Inflammatory macrophage treated with lipopolysaccharide for 1 hour (primary cell): Measurements from ENCODE around the gene POLA2.
"Not testable (repeated sequence)": the region's sequence is repeated elsewhere in the genome, so short reads cannot be mapped to it uniquely, and the experiment has no call there.

ENCODE experiments used
- DNase-seq, 2 donors: peaks; one replicate each; pipeline ENCODE4 v3.0.0-alpha.2; 2020 to 2022

Gene POLA2, protein sequence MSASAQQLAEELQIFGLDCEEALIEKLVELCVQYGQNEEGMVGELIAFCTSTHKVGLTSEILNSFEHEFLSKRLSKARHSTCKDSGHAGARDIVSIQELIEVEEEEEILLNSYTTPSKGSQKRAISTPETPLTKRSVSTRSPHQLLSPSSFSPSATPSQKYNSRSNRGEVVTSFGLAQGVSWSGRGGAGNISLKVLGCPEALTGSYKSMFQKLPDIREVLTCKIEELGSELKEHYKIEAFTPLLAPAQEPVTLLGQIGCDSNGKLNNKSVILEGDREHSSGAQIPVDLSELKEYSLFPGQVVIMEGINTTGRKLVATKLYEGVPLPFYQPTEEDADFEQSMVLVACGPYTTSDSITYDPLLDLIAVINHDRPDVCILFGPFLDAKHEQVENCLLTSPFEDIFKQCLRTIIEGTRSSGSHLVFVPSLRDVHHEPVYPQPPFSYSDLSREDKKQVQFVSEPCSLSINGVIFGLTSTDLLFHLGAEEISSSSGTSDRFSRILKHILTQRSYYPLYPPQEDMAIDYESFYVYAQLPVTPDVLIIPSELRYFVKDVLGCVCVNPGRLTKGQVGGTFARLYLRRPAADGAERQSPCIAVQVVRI

DNA sequence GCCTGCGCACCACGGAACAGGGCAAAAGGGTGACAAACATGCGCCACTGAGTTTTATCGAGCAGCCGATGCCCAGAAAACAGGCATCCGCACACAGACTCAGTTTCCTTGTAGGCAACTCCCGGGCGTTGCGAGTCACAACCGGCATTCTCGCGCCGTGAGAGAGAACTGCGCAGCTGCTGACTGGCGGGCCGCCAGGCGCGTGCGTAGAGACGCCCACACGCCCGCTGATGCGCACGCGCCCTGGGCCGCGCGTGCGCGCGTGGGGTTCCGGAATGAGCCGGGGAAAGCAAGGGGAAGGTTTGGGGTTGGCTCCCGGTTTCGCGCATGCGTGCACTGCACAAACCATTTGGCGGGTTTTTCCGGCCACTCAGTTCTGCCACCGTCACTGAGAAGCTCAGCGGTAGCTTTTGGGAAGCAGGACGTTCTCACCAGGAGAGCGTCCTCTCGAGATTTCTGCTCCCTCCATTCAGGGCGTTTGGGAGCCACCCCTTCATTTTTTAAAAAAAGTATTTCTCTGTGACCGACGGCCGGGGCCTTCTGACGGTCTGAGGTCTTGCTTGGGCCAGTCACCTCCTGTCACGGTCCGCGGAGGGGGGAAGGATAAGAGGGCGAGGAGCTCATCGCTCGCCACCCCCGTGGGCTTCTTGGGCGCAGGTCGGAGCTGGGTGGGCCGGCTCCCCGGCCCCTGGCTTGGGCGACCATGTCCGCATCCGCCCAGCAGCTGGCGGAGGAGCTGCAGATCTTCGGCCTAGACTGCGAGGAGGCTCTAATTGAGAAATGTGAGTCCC lies at the start of gene POLA2:
Gene POLA2, plus strand, starts transcription at position 372 of the 790 bp plus-strand sequence. Its CDS starts 331 bp downstream, at position 703.
- DNase-seq, result peak; percentile 95 to 99

DNA sequence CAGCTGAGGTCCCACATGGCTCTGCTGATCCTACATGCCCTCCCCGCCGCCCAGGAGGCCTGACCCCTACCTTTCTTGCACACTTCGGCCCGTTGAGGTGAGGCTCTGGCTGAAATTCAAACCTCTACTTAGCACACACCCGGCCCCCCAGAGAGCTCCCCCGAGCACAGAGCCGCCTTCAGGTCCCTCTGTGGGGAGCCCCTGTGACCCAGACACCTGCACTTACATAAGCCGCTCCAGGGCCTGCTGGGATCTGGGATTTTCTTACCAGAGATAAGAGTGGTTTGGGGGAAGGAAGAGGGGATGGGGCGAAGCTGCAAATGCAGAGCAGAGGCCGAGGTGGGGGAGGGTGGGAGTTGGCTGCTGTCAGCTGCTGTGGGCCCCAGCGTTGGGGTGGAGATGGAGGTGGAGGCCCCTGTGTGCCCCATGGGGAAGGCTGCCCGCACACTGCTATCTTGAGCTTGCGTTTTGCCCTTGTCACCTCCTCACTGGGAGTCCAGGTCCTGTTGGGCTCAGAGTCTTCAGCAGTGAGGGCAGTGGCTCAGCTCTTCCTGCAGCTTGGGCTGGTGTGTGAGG lies 49.4 kb upstream of the POLA2 start:
- no peak for DNase-seq

DNA sequence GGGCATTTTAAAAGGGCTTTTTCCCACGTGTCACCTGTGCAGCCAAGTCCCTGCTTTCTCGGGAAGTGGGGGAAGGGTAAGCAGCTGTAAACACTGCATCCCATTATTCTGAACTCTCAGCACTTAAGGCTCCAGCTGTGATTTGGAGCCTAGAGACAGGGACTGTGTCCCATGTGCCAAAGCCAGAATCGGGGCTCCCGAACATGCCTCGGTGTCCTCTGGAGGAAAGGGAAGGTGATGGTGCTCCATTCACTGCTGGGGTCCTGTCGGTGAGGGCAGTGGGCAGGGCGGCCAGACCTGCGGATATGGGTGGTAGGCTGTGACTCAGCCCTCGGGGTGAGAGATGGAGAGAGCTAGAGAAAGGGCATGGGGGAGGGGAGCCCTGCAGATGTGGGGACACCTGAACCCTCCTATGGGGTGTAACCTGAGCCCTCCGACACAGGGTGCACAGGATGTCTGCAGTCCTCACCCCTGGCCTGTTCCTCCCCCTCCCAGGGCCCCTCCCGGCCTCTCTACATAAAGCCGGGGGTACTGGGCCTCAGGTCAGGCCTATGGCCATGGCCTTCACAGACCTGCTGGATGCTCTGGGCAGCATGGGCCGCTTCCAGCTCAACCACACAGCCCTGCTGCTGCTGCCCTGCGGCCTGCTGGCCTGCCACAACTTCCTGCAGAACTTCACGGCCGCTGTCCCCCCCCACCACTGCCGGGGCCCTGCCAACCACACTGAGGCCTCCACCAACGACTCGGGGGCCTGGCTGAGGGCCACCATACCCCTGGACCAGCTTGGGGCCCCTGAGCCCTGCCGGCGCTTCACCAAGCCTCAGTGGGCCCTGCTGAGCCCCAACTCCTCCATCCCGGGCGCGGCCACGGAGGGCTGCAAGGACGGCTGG lies 48.2 kb upstream of the POLA2 start:
- no peak for DNase-seq

GRCh38 chr11:65214212-65214845 lies 47.4 kb upstream of the POLA2 start:
- DNase-seq, result no peak

- peak; percentile 15 to 18 for DNase-seq
These were observed 46.2 kb upstream of the POLA2 start for GRCh38 chr11:65215441-65216076.

DNA sequence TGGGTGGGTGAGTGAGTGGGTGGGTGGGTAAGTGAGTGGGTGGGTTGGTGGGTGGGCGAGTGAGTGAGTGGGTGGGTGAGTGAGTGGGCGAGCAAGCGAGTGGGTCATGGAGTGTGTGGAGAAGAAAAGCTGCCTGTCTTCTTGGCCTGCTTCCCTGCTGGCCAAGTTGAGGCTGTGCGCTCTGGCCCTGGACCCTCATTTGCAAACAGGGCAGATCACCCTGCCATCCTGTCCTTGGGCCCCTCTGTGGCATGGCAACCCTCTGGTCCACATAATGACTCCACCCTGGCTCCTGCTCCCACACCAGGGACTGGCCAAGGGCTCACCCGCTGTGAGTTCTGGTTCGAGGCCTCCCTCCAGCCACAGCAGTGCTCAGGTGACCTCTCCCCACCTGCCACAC lies 44.9 kb upstream of the POLA2 start:
- DNase-seq, result no peak

- no peak for DNase-seq
These were observed 44.0 kb upstream of the POLA2 start for GRCh38 chr11:65217441-65218423.

DNA sequence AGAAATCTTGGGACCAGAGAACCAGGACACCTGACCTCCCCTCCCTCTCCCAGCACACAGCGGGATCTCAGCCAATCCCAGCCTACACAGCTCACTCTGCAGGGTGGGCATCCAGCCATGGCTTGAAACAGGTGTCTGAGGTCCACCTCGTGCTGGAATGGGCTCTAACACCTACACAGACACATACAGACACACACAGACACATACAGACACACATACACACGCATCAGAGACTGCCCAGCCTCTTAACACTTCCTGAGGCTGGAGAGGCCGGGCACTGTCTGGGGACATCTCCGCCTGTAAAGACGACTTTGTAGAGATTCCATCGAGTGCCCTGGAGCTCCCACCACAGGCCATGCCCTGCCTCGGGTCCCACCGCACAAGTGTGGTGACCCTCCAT lies 43.3 kb upstream of the POLA2 start:
- no peak for DNase-seq

GRCh38 chr11:65219930-65220213 lies 41.9 kb upstream of the POLA2 start:
- peak; percentile 37 to 49 for DNase-seq

GRCh38 chr11:65221026-65221425 lies 40.7 kb upstream of the POLA2 start:
- no peak for DNase-seq

DNA sequence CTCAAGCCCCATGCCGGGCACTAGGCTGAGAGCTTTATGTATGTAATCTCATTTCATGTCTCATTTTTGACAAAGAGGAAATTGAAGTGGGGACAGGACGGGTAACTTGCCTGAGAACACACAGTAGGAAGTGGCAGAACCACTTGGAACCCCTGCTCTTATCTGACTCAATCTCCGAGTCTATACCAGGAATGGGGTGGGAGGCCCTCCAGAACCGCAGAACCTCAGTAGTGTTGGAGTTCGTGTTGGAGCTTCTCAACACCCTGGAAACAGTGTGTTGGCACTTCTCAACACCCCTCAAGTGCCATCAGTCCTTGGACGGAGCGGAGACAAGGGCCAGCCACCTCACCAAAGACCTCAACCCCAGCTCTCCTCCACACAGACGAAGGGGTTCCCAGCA lies 38.8 kb upstream of the POLA2 start:
- DNase-seq, result peak; percentile 46 to 53

- DNase-seq, result peak; percentile 66 to 70
These were observed 36.9 kb upstream of the POLA2 start for GRCh38 chr11:65224930-65225278.

DNA sequence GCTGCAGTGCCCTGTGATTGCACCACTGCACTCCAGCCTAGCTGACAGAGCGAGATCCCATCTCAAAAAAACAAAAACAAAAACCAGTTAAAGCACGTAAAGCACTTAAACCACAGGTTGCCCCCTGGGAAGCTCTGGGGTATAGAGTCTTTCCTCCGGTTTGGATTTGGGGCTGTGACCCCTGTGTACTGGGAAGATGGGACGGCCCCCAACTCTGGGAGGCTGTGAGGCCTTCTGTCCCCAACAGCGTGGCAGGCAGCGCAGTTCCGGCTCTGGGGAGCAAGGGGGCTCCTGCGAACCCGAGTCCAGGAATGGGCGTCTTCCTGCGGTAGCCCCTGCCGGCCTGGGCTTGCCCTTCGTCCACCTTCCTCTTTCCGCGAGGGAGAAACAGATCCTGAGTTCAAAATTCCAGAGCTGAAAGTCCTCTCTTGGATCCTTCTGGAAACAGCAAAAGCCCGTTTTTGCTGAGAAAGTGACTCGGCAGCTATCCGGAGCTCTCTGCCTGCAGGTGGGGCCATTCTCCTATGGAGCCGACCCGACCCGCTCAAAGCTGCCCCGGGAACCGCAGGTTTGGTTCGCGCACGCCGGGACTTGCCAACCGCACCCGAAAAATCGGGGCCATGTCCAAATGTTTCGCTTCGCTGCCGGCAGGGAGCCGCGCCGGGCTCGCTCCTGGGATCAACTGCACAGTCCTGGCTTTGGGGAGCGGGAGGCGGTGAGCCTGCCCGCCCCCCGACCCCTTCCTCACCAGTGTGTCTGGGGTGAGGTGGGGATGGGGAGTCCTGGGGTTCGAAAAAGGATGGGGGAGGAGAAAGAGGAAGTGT lies 36.3 kb upstream of the POLA2 start:
- peak in 1 of 2 donors; percentile 24 for DNase-seq

GRCh38 chr11:65226103-65226442 lies 35.7 kb upstream of the POLA2 start:
- peak in 1 of 2 donors; percentile 6 for DNase-seq

DNA sequence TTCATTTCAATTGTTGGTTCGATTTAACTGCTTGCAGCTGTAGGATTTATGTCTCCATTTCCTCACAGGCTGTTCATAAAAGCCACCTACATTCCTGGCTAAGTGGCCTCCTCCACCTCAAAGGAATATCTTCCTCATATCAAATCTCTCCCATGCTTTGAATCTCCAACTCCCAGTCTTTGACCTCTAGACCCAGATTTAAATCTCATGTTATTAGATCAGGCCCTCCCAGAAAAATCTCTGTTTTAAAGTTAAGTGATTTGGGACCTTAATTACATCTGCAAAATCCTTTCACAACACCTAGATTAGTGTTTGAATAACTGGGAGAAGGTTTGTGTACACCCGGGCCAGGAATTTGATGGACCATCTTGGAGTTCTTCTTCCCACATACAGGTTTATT lies 33.9 kb upstream of the POLA2 start:
- no peak for DNase-seq

DNA sequence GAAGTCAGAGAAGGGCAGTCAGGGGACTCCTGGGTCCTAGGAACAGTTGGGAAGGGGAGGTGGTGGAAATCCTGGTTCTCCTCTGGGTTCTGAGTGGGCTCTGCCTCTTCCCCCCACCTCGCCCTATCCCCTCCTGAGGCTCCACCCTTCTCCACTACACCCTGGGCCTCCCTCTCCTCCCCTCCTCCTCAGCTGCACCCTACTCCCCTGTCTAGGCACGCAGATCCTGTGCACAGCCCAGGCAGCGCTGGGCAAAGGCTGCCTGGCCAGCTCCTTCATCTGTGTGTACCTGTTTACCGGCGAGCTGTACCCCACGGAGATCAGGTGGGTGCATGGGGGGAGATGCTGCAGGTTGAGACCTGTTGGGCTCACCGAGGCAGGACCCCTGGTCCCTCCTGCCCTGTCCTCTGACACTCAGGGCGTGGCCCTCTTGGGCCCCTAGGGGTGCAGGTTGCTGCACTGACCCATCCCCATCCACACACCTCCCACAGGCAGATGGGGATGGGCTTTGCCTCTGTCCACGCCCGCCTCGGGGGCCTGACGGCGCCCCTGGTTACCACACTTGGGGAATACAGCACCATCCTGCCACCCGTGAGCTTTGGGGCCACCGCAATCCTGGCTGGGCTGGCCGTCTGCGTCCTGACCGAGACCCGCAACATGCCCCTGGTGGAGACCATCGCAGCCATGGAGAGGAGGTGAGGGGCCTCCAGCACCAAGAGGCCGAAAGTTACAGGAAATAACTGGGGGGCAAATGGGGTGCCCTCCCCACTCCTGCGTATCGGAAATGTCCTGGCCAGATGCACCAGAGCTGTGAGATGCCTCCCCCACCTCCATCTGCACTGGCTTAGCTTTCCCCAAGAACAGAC lies 25.3 kb upstream of the POLA2 start:
- DNase-seq, result no peak

DNA sequence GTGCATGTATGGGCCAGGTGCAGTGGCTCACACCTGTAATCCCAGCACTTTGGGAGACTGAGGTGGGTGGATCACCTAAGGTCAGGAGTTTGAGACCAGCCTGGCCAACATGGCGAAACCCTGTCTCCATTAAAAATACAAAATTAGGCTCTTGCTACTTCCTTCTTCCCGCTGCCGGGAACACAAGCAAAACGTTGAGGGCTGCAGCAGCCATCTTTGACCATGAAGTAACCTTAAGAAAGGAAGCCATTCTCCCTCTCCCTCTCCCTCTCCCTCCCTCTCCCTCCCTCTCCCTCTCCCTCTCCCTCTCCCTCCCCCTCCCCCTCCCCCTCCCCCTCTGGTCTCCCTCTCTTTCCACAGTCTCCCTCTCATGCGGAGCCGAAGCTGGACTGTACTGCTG lies 23.5 kb upstream of the POLA2 start:
- not testable (repeated sequence) for DNase-seq

GRCh38 chr11:65241134-65241533 lies 20.6 kb upstream of the POLA2 start:
- no peak for DNase-seq
